Fibroblast of lung (primary cell): ENCODE results near the gene THEM4.

Experiments
- CTCF ChIP-seq, 2 donors: IDR thresholded peaks in 1 of 2; conservative IDR thresholded peaks in 1 of 2; 1 replicate in 1 of 2; 2 replicates in 1 of 2; pipeline ENCODE4 v1.5.1; 2011 to 2012; ENCODE audit warnings: low read length in 2 of 2, control low read depth in 1 of 2, inconsistent platforms in 1 of 2, low read depth in 1 of 2, mild to moderate bottlenecking in 1 of 2
- EZH2 ChIP-seq: IDR thresholded peaks from 2 replicates; pipeline ENCODE4 v1.5.1; 2012; ENCODE audit warnings: low read length, control low read depth, mild to moderate bottlenecking; ENCODE audit errors: missing control alignments

- TF ChIP-seq EZH2, result no peak
- TF ChIP-seq CTCF (conservative IDR thresholded peaks at IDR 0.05 in 1 of 2, IDR thresholded peaks at IDR 0.05 in 1 of 2; ENCODE audit: low read depth in 1 of 2, low read length in 2 of 2), result no peak
Observed at GRCh38 chr1:151898519-151898991, 10.8 kb downstream of the THEM4 start.
